SK-N-SH treated with all-trans-retinoic acid at 6 μM for 48 hours (cell line): Measurements from ENCODE around the gene CHST9.
"Not testable (repeated sequence)": the region's sequence is repeated elsewhere in the genome, so short reads cannot be mapped to it uniquely, and the experiment has no call there.

Experiments used
- ARNTL ChIP-seq: fragments of 450-650 bp; formaldehyde crosslinking; IDR thresholded peaks from 2 replicates; pipeline ENCODE4 v1.5.0; 2020; ENCODE audit warnings: low read depth, mild to moderate bottlenecking, moderate library complexity, borderline replicate concordance
- BACH2 ChIP-seq: fragments of 250-450 bp; sonication (Bioruptor Pico); IDR thresholded peaks from 2 replicates; pipeline ENCODE4 v1.9.0; 2021; ENCODE audit warnings: mild to moderate bottlenecking, borderline replicate concordance
- CREB5 ChIP-seq: fragments of 250-450 bp; sonication (Bioruptor Pico); IDR thresholded peaks from 2 replicates; pipeline ENCODE4 v1.5.1; 2020; ENCODE audit warnings: low read depth, mild to moderate bottlenecking, moderate library complexity
- CSDC2 ChIP-seq: fragments of 250-450 bp; sonication (Bioruptor Pico); IDR thresholded peaks from 2 replicates; pipeline ENCODE4 v1.5.0; 2020; ENCODE audit warnings: mild to moderate bottlenecking, moderate library complexity
- ISL1 ChIP-seq: fragments of 250-450 bp; sonication (Bioruptor Pico); IDR thresholded peaks from 2 replicates; pipeline ENCODE4 v2.1.2; 2022; ENCODE audit warnings: mild to moderate bottlenecking, moderate library complexity
- OSR1 ChIP-seq: fragments of 250-450 bp; sonication (Bioruptor Pico); IDR thresholded peaks from 2 replicates; pipeline ENCODE4 v1.8.0; 2022; ENCODE audit warnings: moderate library complexity, mild to moderate bottlenecking, inconsistent platforms
- PATZ1 ChIP-seq: fragments of 250-450 bp; sonication (Bioruptor Pico); IDR thresholded peaks from 2 replicates; pipeline ENCODE4 v1.8.0; 2020; ENCODE audit warnings: mild to moderate bottlenecking, moderate library complexity, borderline replicate concordance
- POU6F1 ChIP-seq: fragments of 250-450 bp; sonication (Bioruptor Pico); IDR thresholded peaks from 2 replicates; pipeline ENCODE4 v1.8.0; 2021; ENCODE audit warnings: low read depth, mild to moderate bottlenecking, moderate library complexity, borderline replicate concordance
- SNAI2 ChIP-seq: fragments of 250-450 bp; sonication (Bioruptor Pico); IDR thresholded peaks from 2 replicates; pipeline ENCODE4 v1.5.0; 2020; ENCODE audit warnings: mild to moderate bottlenecking, moderate library complexity
- TCF4 ChIP-seq: fragments of 250-450 bp; sonication (Bioruptor Pico); IDR thresholded peaks from 2 replicates; pipeline ENCODE4 v1.8.0; 2021; ENCODE audit warnings: mild to moderate bottlenecking, moderate library complexity, borderline replicate concordance
- ZC3H10 ChIP-seq: fragments of 250-450 bp; sonication (Bioruptor Pico); IDR thresholded peaks from 2 replicates; pipeline ENCODE4 v1.5.1; 2021; ENCODE audit warnings: mild to moderate bottlenecking, moderate library complexity
- ZFP3 ChIP-seq: fragments of 250-450 bp; sonication (Bioruptor Pico); IDR thresholded peaks from 2 replicates; pipeline ENCODE4 v1.5.0; 2020; ENCODE audit warnings: mild to moderate bottlenecking, moderate library complexity
- ZFP30 ChIP-seq: fragments of 450-650 bp; formaldehyde crosslinking; IDR thresholded peaks from 2 replicates; pipeline ENCODE4 v1.5.0; 2022; ENCODE audit warnings: mild to moderate bottlenecking, moderate library complexity
- ZNF8 ChIP-seq: fragments of 450-650 bp; formaldehyde crosslinking; IDR thresholded peaks from 2 replicates; pipeline ENCODE4 v1.5.0; 2020; ENCODE audit warnings: mild to moderate bottlenecking, moderate library complexity

- TF ChIP-seq CREB5 (CRISPR knock-in tag); POU6F1; ARNTL (CRISPR knock-in tag); ZNF8; ZC3H10 (CRISPR knock-in tag); ISL1 (CRISPR knock-in tag); ZFP30 (CRISPR knock-in tag); OSR1 (CRISPR knock-in tag); ZFP3 (CRISPR knock-in tag); TCF4; SNAI2 (CRISPR knock-in tag); CSDC2 (CRISPR knock-in tag); BACH2 (CRISPR knock-in tag); PATZ1: not testable (repeated sequence)
Measured at GRCh38 chr18:27231671-27232070, 46.6 kb upstream of the CHST9 start.
